Right hindlimb (tissue), 1 donor: Measurements from ENCODE around the gene DIP2A.

ENCODE experiments used
- DNase-seq: peaks from one replicate; pipeline ENCODE4 v3.0.0-alpha.2; 2018

Gene DIP2A

GRCh38 chr21:46538262-46538661 is 79.6 kb downstream of the DIP2A start:
- no peak for DNase-seq

- DNase-seq: no peak
These were observed 80.4 kb downstream of the DIP2A start for GRCh38 chr21:46538851-46539666.

- no peak for DNase-seq
These were observed 81.5 kb downstream of the DIP2A start for GRCh38 chr21:46540087-46540710.

- no peak for DNase-seq
These were observed 84.0 kb downstream of the DIP2A start for GRCh38 chr21:46542588-46543124.

- no peak for DNase-seq
These were observed 84.6 kb downstream of the DIP2A start for GRCh38 chr21:46543306-46543705.

GRCh38 chr21:46544003-46544402 is 85.3 kb downstream of the DIP2A start:
- DNase-seq: no peak

- DNase-seq: no peak
These were observed 86.1 kb downstream of the DIP2A start for GRCh38 chr21:46544824-46545223.

- no peak for DNase-seq
These were observed 86.7 kb downstream of the DIP2A start for GRCh38 chr21:46545363-46545762.

GRCh38 chr21:46545911-46546310 is 87.2 kb downstream of the DIP2A start:
- DNase-seq: no peak

GRCh38 chr21:46546799-46547198 is 88.1 kb downstream of the DIP2A start:
- DNase-seq: no peak

GRCh38 chr21:46549650-46550049 is 91.0 kb downstream of the DIP2A start:
- no peak for DNase-seq

GRCh38 chr21:46550116-46550941 is 91.6 kb downstream of the DIP2A start:
- no peak for DNase-seq

- DNase-seq: no peak
These were observed 93.0 kb downstream of the DIP2A start for GRCh38 chr21:46551636-46552241.

GRCh38 chr21:46552274-46552673 is 93.6 kb downstream of the DIP2A start:
- DNase-seq: no peak

GRCh38 chr21:46552865-46553379 is 94.2 kb downstream of the DIP2A start:
- no peak for DNase-seq

- no peak for DNase-seq
These were observed 95.3 kb downstream of the DIP2A start for GRCh38 chr21:46553993-46554392.

GRCh38 chr21:46554431-46555224 is 95.9 kb downstream of the DIP2A start:
- no peak for DNase-seq

- DNase-seq: no peak
These were observed 96.5 kb downstream of the DIP2A start for GRCh38 chr21:46555225-46555617.

GRCh38 chr21:46555678-46556077 is 97.0 kb downstream of the DIP2A start:
- no peak for DNase-seq

- DNase-seq: no peak
These were observed 98.1 kb downstream of the DIP2A start for GRCh38 chr21:46556802-46557201.

GRCh38 chr21:46557469-46557868 is 98.8 kb downstream of the DIP2A start:
- no peak for DNase-seq

GRCh38 chr21:46557919-46558392 is 99.3 kb downstream of the DIP2A start:
- no peak for DNase-seq
